Hepatocyte (in vitro differentiated cells): ENCODE results near the gene EDC3.

Source experiments
- CTCF ChIP-seq: fragments of 200-600 bp; sonication (generic); IDR thresholded peaks from 2 replicates; pipeline ENCODE4 v1.5.1; 2016; ENCODE audit warnings: antibody characterized with exemption, mild to moderate bottlenecking; ENCODE audit not compliant: poor library complexity
- EZH2 ChIP-seq: fragments of 200-600 bp; sonication (generic); IDR thresholded peaks from 2 replicates; pipeline ENCODE4 v1.6.1; 2016; ENCODE audit warnings: antibody characterized with exemption, mild to moderate bottlenecking, borderline replicate concordance
- EZH2phosphoT487 ChIP-seq: fragments of 200-600 bp; sonication (generic); IDR thresholded peaks from one replicate; pipeline ENCODE4 v1.6.1; 2018; ENCODE audit warnings: antibody characterized with exemption, mild to moderate bottlenecking, low read depth, moderate library complexity; ENCODE audit not compliant: unreplicated experiment, severe bottlenecking

GRCh38 chr15:74692327-74692726 is 3.5 kb downstream of the EDC3 start:
- TF ChIP-seq CTCF (no peak), EZH2 (no peak), EZH2phosphoT487 (no peak)
